Suprapubic skin (tissue), 4 donors: ENCODE data around the gene RHOJ. TPM values are rescaled to one million over a fixed set of nuclear protein-coding genes. Genes with fewer than 3 reads are reported as not detected.

Source experiments
- DNase-seq, 2 donors: peaks; one replicate each; pipeline ENCODE4 v3.0.0-alpha.2; 2019; ENCODE audit warnings: low spot score in 2 of 2
- H3K27ac ChIP-seq: fragments of 200-600 bp; sonication (generic); one replicate; pipeline ENCODE4 v1.5.1; 2019
- H3K27me3 ChIP-seq: fragments of 200-600 bp; sonication (generic); one replicate; pipeline ENCODE4 v1.5.1; 2019
- H3K36me3 ChIP-seq: fragments of 200-600 bp; sonication (generic); one replicate; pipeline ENCODE4 v1.5.1; 2019
- H3K4me1 ChIP-seq: fragments of 200-600 bp; sonication (generic); one replicate; pipeline ENCODE4 v1.5.1; 2019
- H3K4me3 ChIP-seq: fragments of 200-600 bp; sonication (generic); one replicate; pipeline ENCODE4 v1.5.1; 2019; ENCODE audit warnings: mild to moderate bottlenecking
- H3K9me3 ChIP-seq: fragments of 200-600 bp; sonication (generic); one replicate; pipeline ENCODE4 v1.5.1; 2019
- EP300 ChIP-seq: sonication (generic); formaldehyde crosslinking; IDR thresholded peaks from one replicate; pipeline ENCODE4 v1.6.1; 2017; ENCODE audit warnings: antibody characterized with exemption
- POLR2A ChIP-seq, 2 donors: fragments of 450-650 bp; IDR thresholded peaks; one replicate each; pipeline ENCODE4 v1.6.1; 2017; ENCODE audit warnings: antibody characterized with exemption in 2 of 2, mild to moderate bottlenecking in 2 of 2, moderate library complexity in 2 of 2
- POLR2AphosphoS5 ChIP-seq, 3 donors: sonication (generic); formaldehyde crosslinking; IDR thresholded peaks; one replicate each; pipeline ENCODE4 v1.6.1; 2017; ENCODE audit warnings: antibody characterized with exemption in 3 of 3
- WGBS: methylation state at CpG from one replicate; pipeline ENCODE4 v1.1.5; 2018; 5-methylcytosine and 5-hydroxymethylcytosine counted together
- total RNA-seq, 4 donors: library from RNA; depleted of rRNA; stranded (reverse); fragments of >200 nt; gene quantifications; one replicate each; pipeline ENCODE4 v1.1.0, GENCODE V29; 2016
- TF ChIP-seq, protein P1 (sequence below), 2 donors: fragments of 200-600 bp in 1 of 2; fragments of 450-650 bp in 1 of 2; sonication (generic) in 1 of 2; IDR thresholded peaks; one replicate each; pipeline ENCODE4 v1.5.1; 2016 to 2019; ENCODE audit warnings: antibody characterized with exemption in 2 of 2, mild to moderate bottlenecking in 1 of 2, moderate library complexity in 1 of 2

The RHOJ gene
- total RNA-seq, 4 donors from 2014 or later, result 1.2 to 4.4 (median 2.5) TPM

- Histone ChIP-seq H3K36me3 (no peaks in the 10 kb centered on the region), H3K4me1 (no peaks in the 10 kb centered on the region), H3K27ac (no peak overlapping the region), H3K4me3 (no peak overlapping the region), H3K9me3 (no peaks in the 10 kb centered on the region), H3K27me3 (no peaks in the 10 kb centered on the region)
- 64% methylated on average over 2 of the region's 2 CpGs for WGBS
- TF ChIP-seq EP300, result no peak
- TF ChIP-seq POLR2A (IDR thresholded peaks at IDR 0.05), result no peak
- TF ChIP-seq, protein P1, sequence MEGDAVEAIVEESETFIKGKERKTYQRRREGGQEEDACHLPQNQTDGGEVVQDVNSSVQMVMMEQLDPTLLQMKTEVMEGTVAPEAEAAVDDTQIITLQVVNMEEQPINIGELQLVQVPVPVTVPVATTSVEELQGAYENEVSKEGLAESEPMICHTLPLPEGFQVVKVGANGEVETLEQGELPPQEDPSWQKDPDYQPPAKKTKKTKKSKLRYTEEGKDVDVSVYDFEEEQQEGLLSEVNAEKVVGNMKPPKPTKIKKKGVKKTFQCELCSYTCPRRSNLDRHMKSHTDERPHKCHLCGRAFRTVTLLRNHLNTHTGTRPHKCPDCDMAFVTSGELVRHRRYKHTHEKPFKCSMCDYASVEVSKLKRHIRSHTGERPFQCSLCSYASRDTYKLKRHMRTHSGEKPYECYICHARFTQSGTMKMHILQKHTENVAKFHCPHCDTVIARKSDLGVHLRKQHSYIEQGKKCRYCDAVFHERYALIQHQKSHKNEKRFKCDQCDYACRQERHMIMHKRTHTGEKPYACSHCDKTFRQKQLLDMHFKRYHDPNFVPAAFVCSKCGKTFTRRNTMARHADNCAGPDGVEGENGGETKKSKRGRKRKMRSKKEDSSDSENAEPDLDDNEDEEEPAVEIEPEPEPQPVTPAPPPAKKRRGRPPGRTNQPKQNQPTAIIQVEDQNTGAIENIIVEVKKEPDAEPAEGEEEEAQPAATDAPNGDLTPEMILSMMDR (IDR thresholded peaks at IDR 0.05), result no peak
- TF ChIP-seq POLR2AphosphoS5 (IDR thresholded peaks at IDR 0.05), result no peak
- DNase-seq, result no peak
Measured at GRCh38 chr14:63228217-63228616, 24.0 kb downstream of the RHOJ start.

DNA sequence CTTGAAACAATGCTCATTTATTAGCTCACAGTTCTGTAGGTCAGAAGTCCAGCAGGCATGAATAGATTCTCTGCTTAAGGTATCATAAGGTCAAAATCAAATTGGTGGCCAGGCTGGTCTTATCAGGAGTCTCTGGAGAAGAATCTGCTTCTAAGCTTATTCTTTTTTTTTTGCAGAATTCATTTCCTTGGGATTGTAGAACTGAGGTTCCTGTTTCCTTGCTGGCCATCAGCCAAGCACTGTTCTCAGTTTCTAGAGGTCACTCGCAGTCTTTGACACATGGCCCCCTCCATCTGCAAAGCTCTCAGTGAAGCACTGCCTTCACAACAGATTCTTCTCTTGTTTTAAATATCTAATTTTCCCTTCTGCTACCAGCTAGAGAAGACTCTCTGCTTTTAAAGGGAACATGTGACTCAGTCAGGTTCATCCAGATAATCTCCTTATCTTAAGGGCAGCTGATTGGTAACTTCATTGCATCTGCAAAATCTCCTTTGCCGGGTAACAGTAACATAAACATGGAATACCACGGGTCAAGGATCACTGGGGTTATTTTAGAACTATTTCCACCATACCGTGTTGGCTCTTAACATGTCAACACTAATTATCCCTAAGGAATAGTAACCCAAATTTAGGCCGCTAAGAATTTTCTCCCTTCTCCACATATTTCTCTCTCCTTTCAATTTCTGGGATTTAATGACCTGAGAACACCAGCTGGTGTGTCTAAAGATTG, 25.3 kb downstream of the RHOJ start:
- DNase-seq, result no peak
- WGBS, result 83% methylated on average over 5 of the region's 5 CpGs
- TF ChIP-seq, protein P1 (IDR thresholded peaks at IDR 0.05), result no peak
- TF ChIP-seq POLR2A (IDR thresholded peaks at IDR 0.05), result no peak
- no peak for TF ChIP-seq EP300
- TF ChIP-seq POLR2AphosphoS5 (IDR thresholded peaks at IDR 0.05), result no peak
- Histone ChIP-seq H3K9me3 (no peaks in the 10 kb centered on the region), H3K4me1 (no peaks in the 10 kb centered on the region), H3K27me3 (no peaks in the 10 kb centered on the region), H3K27ac (no peak overlapping the region), H3K4me3 (no peak overlapping the region), H3K36me3 (no peaks in the 10 kb centered on the region)

GRCh38 chr14:63231766-63232165, 27.5 kb downstream of the RHOJ start:
- TF ChIP-seq EP300, result no peak
- TF ChIP-seq, protein P1 (IDR thresholded peaks at IDR 0.05), result no peak
- no peak for TF ChIP-seq POLR2A (IDR thresholded peaks at IDR 0.05)
- no peak for TF ChIP-seq POLR2AphosphoS5 (IDR thresholded peaks at IDR 0.05)
- H3K27me3 ChIP-seq, result no peaks in the 10 kb centered on the region
- WGBS, result 79% methylated on average over 3 of the region's 3 CpGs
- no peaks in the 10 kb centered on the region for H3K4me1 ChIP-seq
- H3K36me3 ChIP-seq, result no peaks in the 10 kb centered on the region
- no peak for DNase-seq
- no peaks in the 10 kb centered on the region for H3K9me3 ChIP-seq
- H3K27ac ChIP-seq, result no peak overlapping the region
- H3K4me3 ChIP-seq, result no peak overlapping the region

- peaks cover 9% of the 10 kb centered on the region for H3K4me1 ChIP-seq
- 81% methylated on average over 7 of the region's 7 CpGs for WGBS
- H3K27me3 ChIP-seq, result no peaks in the 10 kb centered on the region
- H3K4me3 ChIP-seq, result no peak overlapping the region
- no peaks in the 10 kb centered on the region for H3K9me3 ChIP-seq
- no peak for DNase-seq
- TF ChIP-seq POLR2A (IDR thresholded peaks at IDR 0.05), result no peak
- TF ChIP-seq POLR2AphosphoS5 (IDR thresholded peaks at IDR 0.05), result no peak
- no peak for TF ChIP-seq EP300
- TF ChIP-seq, protein P1 (IDR thresholded peaks at IDR 0.05), result no peak
- no peak overlapping the region for H3K27ac ChIP-seq
- H3K36me3 ChIP-seq, result no peaks in the 10 kb centered on the region
Measured at GRCh38 chr14:63237791-63238190, 33.5 kb downstream of the RHOJ start.

DNA sequence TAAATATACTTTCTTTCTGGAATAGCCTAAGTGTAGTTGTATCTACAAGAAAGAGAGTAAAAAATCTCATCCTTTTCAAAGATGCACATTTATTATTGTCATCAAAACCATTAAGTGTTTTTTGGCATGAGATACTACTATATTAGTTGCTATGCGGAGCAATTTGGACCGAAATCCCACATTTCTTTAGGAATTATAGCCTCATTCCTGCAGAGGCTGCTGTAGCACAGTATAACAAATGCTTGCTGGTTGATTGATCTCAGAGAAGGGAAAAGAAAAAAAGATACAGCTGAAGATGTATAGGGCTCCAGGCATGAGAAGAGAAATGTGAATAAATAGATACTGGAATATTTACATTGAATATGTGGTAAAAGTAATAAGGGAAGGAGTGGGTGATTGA, 36.0 kb downstream of the RHOJ start:
- H3K36me3 ChIP-seq, result no peaks in the 10 kb centered on the region
- peaks cover 9% of the 10 kb centered on the region for H3K4me1 ChIP-seq
- H3K9me3 ChIP-seq, result no peaks in the 10 kb centered on the region
- WGBS, result 68% methylated on average over 2 of the region's 2 CpGs
- H3K27me3 ChIP-seq, result no peaks in the 10 kb centered on the region
- no peak overlapping the region for H3K4me3 ChIP-seq
- TF ChIP-seq EP300 (no peak), POLR2A (IDR thresholded peaks at IDR 0.05) (no peak), POLR2AphosphoS5 (IDR thresholded peaks at IDR 0.05) (no peak)
- TF ChIP-seq, protein P1 (IDR thresholded peaks at IDR 0.05), result no peak
- H3K27ac ChIP-seq, result no peak overlapping the region
- DNase-seq, result no peak
